Measurements from ENCODE around the gene INSC.

DNA sequence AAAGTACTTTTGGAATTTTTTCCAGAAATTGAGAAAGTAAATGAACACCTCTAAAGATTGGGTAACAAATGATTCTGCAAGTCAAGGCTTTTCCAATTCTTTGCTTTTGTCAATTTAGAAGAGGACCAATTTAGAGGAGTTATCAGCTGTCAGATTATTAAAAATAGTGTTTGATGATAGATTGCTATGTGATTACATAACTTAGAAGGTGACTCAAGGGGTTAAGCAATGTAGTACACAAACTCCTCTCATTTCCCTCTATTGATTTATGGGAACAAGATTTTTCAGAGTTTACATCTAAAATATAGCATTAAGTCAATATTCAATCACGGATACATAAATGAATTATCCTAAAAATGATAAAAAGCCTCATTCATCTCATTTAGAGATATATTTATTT, 70.3 kb downstream of the INSC start:
- TF ChIP-seq, protein P1, sequence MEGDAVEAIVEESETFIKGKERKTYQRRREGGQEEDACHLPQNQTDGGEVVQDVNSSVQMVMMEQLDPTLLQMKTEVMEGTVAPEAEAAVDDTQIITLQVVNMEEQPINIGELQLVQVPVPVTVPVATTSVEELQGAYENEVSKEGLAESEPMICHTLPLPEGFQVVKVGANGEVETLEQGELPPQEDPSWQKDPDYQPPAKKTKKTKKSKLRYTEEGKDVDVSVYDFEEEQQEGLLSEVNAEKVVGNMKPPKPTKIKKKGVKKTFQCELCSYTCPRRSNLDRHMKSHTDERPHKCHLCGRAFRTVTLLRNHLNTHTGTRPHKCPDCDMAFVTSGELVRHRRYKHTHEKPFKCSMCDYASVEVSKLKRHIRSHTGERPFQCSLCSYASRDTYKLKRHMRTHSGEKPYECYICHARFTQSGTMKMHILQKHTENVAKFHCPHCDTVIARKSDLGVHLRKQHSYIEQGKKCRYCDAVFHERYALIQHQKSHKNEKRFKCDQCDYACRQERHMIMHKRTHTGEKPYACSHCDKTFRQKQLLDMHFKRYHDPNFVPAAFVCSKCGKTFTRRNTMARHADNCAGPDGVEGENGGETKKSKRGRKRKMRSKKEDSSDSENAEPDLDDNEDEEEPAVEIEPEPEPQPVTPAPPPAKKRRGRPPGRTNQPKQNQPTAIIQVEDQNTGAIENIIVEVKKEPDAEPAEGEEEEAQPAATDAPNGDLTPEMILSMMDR (conservative IDR thresholded peaks at IDR 0.05), result no peak
- no peak for TF ChIP-seq ZFX (IDR thresholded peaks at IDR 0.05)
